NB4 (cell line): ENCODE measurements around the gene TMEM123.

Experiments
- DNase-seq: peaks from one replicate; pipeline ENCODE4 v3.0.0; 2010; ENCODE audit warnings: low read depth
- H3K4me3 ChIP-seq: one replicate; pipeline ENCODE4 v1.5.1; 2011; ENCODE audit warnings: mild to moderate bottlenecking, low read depth, low read length, moderate library complexity
- CTCF ChIP-seq: IDR thresholded peaks from one replicate; pipeline ENCODE4 v1.5.1; 2012; ENCODE audit warnings: low read depth, low read length
- MAX ChIP-seq: IDR thresholded peaks from 2 replicates; pipeline ENCODE4 v1.6.1; 2011; ENCODE audit warnings: low read depth, low read length
- MYC ChIP-seq: IDR thresholded peaks from 2 replicates; pipeline ENCODE4 v1.6.1; 2011; ENCODE audit warnings: low read depth, low read length
- POLR2A ChIP-seq: IDR thresholded peaks from 2 replicates; pipeline ENCODE4 v1.6.1; 2011; ENCODE audit warnings: mild to moderate bottlenecking; ENCODE audit not compliant: insufficient read length; ENCODE audit errors: extremely low read depth

TMEM123 gene

GRCh38 chr11:102421261-102421660 lies 31.3 kb downstream of the TMEM123 start:
- no peak for TF ChIP-seq CTCF
- TF ChIP-seq MAX = no peak
- no peak for TF ChIP-seq MYC
- no peak for TF ChIP-seq POLR2A
- no peak for DNase-seq
- no peak overlapping the region for H3K4me3 ChIP-seq

GRCh38 chr11:102420547-102420946 lies 32.0 kb downstream of the TMEM123 start:
- no peak for DNase-seq
- no peak overlapping the region for H3K4me3 ChIP-seq
- TF ChIP-seq MAX (no peak), POLR2A (no peak), MYC (no peak), CTCF (no peak)

GRCh38 chr11:102419181-102419580 lies 33.4 kb downstream of the TMEM123 start:
- no peak overlapping the region for H3K4me3 ChIP-seq
- DNase-seq = no peak
- TF ChIP-seq MAX (no peak), MYC (no peak), CTCF (no peak), POLR2A (no peak)

- TF ChIP-seq MYC = no peak
- TF ChIP-seq CTCF = no peak
- TF ChIP-seq POLR2A = no peak
- no peak for TF ChIP-seq MAX
- no peak overlapping the region for H3K4me3 ChIP-seq
- DNase-seq = no peak
These were observed 35.6 kb downstream of the TMEM123 start for GRCh38 chr11:102416976-102417375.

- no peak for DNase-seq
- no peak overlapping the region for H3K4me3 ChIP-seq
- TF ChIP-seq MYC = no peak
- TF ChIP-seq POLR2A = no peak
- no peak for TF ChIP-seq CTCF
- TF ChIP-seq MAX = no peak
These were observed 37.2 kb downstream of the TMEM123 start for GRCh38 chr11:102415304-102415916.

GRCh38 chr11:102414559-102414958 lies 38.0 kb downstream of the TMEM123 start:
- DNase-seq = no peak
- no peak overlapping the region for H3K4me3 ChIP-seq
- TF ChIP-seq MAX = no peak
- TF ChIP-seq CTCF = no peak
- TF ChIP-seq POLR2A = no peak
- TF ChIP-seq MYC = no peak
